HL-60 (cell line): ENCODE data around the gene CREBBP.

Experiments
- DNase-seq, 2 experiments: peaks; one replicate each; pipeline ENCODE4 v3.0.0-alpha.2; 2010 to 2020; ENCODE audit warnings: low read depth in 1 of 2, low spot score in 1 of 2
- H3K27ac ChIP-seq: fragments of 250-450 bp; sonication (Bioruptor Pico); replicated peaks from 2 replicates; pipeline ENCODE4 v1.5.1; 2020; ENCODE audit warnings: mild to moderate bottlenecking, moderate library complexity
- H3K27me3 ChIP-seq: fragments of 250-450 bp; sonication (Bioruptor Pico); 2 replicates; pipeline ENCODE4 v1.5.1; 2021; ENCODE audit warnings: mild to moderate bottlenecking, moderate library complexity; ENCODE audit not compliant: insufficient read depth, poor library complexity, severe bottlenecking
- H3K4me3 ChIP-seq: replicated peaks from 2 replicates; pipeline ENCODE4 v1.5.1; 2011; ENCODE audit warnings: mild to moderate bottlenecking, control low read depth, low read length; ENCODE audit not compliant: insufficient read depth
- CTCF ChIP-seq: IDR thresholded peaks from one replicate; pipeline ENCODE4 v1.5.1; 2011; ENCODE audit warnings: low read length, control low read depth, inconsistent platforms; ENCODE audit not compliant: insufficient read depth
- GABPA ChIP-seq: IDR thresholded peaks from 2 replicates; pipeline ENCODE4 v1.6.1; 2012; ENCODE audit warnings: low read depth
- POLR2AphosphoS5 ChIP-seq: IDR thresholded peaks from 2 replicates; pipeline ENCODE4 v1.6.1; 2012; ENCODE audit warnings: low read depth
- REST ChIP-seq: IDR thresholded peaks from 2 replicates; pipeline ENCODE4 v1.6.1; 2012; ENCODE audit warnings: low read depth; ENCODE audit not compliant: insufficient replicate concordance
- SPI1 ChIP-seq: IDR thresholded peaks from 2 replicates; pipeline ENCODE4 v1.6.1; 2012; ENCODE audit warnings: low read depth, mild to moderate bottlenecking, borderline replicate concordance

Gene CREBBP

GRCh38 chr16:3804426-3805016, 76.0 kb downstream of the CREBBP start:
- DNase-seq = no peak
- no peak for TF ChIP-seq SPI1
- TF ChIP-seq POLR2AphosphoS5 = no peak
- TF ChIP-seq CTCF = no peak
- H3K27ac ChIP-seq = no peak overlapping the region
- H3K4me3 ChIP-seq = no peak overlapping the region
- no peaks in the 10 kb centered on the region for H3K27me3 ChIP-seq

- H3K27ac ChIP-seq = no peak overlapping the region
- DNase-seq = no peak
- no peaks in the 10 kb centered on the region for H3K27me3 ChIP-seq
- TF ChIP-seq REST (no peak), POLR2AphosphoS5 (no peak), CTCF (no peak), GABPA (no peak), SPI1 (no peak)
- no peak overlapping the region for H3K4me3 ChIP-seq
Measured at GRCh38 chr16:3800477-3801270, 79.8 kb downstream of the CREBBP start.

DNA sequence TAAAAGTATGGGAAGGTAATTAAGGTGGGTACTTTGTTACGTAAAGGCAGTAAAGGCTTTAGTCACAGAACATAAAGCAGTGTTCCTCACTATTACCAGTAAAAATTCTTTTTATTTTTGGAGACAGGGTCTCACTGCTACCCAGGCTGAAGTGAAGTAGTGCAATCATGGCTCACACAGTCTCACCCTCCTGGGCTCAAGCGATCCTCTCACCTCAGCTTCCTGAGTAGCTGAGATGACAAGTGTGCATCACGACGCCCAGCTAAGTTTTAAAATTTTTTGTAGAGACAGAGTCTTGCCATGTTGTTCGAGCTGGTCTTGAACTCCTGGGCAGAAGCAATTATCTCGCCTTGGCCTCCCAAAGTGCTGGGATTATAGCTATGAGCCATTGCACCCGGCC, 80.5 kb downstream of the CREBBP start:
- H3K4me3 ChIP-seq = no peak overlapping the region
- DNase-seq = no peak
- H3K27ac ChIP-seq = no peak overlapping the region
- no peaks in the 10 kb centered on the region for H3K27me3 ChIP-seq
- TF ChIP-seq REST (no peak), CTCF (no peak), GABPA (no peak), POLR2AphosphoS5 (no peak), SPI1 (no peak)
